Natural killer cell (primary cell): ENCODE results near the gene SLC22A25. TPM values are rescaled to one million over a fixed set of nuclear protein-coding genes. Genes with fewer than 3 reads are reported as not detected.

Experiments
- ATAC-seq, 3 donors: fragments of 150-1000 bp in 2 of 3; fragments of 200-7000 bp in 1 of 3; cut with Tn5 transposase; 1 replicate in 1 of 3; 2 replicates in 2 of 3; pipeline ENCODE4 v1.10.0; 2021; ENCODE audit warnings: mild to moderate bottlenecking in 2 of 3, moderate library complexity in 2 of 3
- DNase-seq, 2 donors: peaks; one replicate each; pipeline versions ENCODE4 v3.0.0 to v3.0.0-alpha.2; 2013 to 2021; ENCODE audit warnings: mixed read lengths in 1 of 2
- H3K27ac ChIP-seq: one replicate; pipeline ENCODE4 v1.5.1; 2013; ENCODE audit warnings: mild to moderate bottlenecking, low read length
- H3K27me3 ChIP-seq: one replicate; pipeline ENCODE4 v1.6.1; 2013; ENCODE audit warnings: low read length; ENCODE audit not compliant: control insufficient read depth, insufficient read depth
- H3K36me3 ChIP-seq: one replicate; pipeline ENCODE4 v1.6.1; 2013; ENCODE audit warnings: low read length; ENCODE audit not compliant: control insufficient read depth, insufficient read depth
- H3K4me1 ChIP-seq: one replicate; pipeline ENCODE4 v1.6.1; 2013; ENCODE audit warnings: low read length; ENCODE audit not compliant: control insufficient read depth, insufficient read depth
- H3K4me3 ChIP-seq: one replicate; pipeline ENCODE4 v1.5.1; 2013; ENCODE audit warnings: low read length
- H3K9me3 ChIP-seq: one replicate; pipeline ENCODE4 v1.6.1; 2013; ENCODE audit warnings: low read length; ENCODE audit not compliant: control insufficient read depth, insufficient read depth
- H3K27ac Mint-ChIP-seq, 2 donors: one replicate each; pipeline ENCODE4 v1.8.0; 2022; ENCODE audit warnings: mild to moderate bottlenecking in 2 of 2, mixed read lengths in 2 of 2, moderate library complexity in 1 of 2
- H3K27me3 Mint-ChIP-seq, 2 donors: one replicate each; pipeline ENCODE4 v1.8.0; 2022; ENCODE audit warnings: low read depth in 2 of 2, mixed read lengths in 2 of 2
- H3K36me3 Mint-ChIP-seq: one replicate; pipeline ENCODE4 v1.8.0; 2022; ENCODE audit warnings: mixed read lengths
- H3K4me1 Mint-ChIP-seq, 2 donors: one replicate each; pipeline ENCODE4 v1.8.0; 2022; ENCODE audit warnings: mixed read lengths in 2 of 2
- H3K4me3 Mint-ChIP-seq: one replicate; pipeline ENCODE4 v1.8.0; 2022; ENCODE audit warnings: mild to moderate bottlenecking, moderate library complexity, mixed read lengths
- H3K9me3 Mint-ChIP-seq, 2 donors: one replicate each; pipeline ENCODE4 v1.8.0; 2022; ENCODE audit warnings: mixed read lengths in 2 of 2
- whole genome bisulfite sequencing: methylation state at CpG from one replicate; pipeline ENCODE4 v1.1.7; 2013; ENCODE audit warnings: missing lambda C conversion rate; ENCODE audit not compliant: insufficient coverage; 5-methylcytosine and 5-hydroxymethylcytosine counted together
- intact Hi-C: fragments of 100-400 bp; cut with micrococcal nuclease; formaldehyde crosslinking; loops from one replicate; pipeline ENCODE4 v1.14.2; 2022
- total RNA-seq, 4 donors: library from RNA; stranded (reverse); fragments of 120-200 nt in 1 of 4; gene quantifications; one replicate each; pipeline versions ENCODE4 v1.2.3 to v1.2.4, GENCODE V29; 2013 to 2022
- TF ChIP-seq, protein P1 (sequence below): fragments of 200-600 bp; IDR thresholded peaks from one replicate; pipeline ENCODE4 v1.8.0; 2022; ENCODE audit warnings: antibody characterized with exemption

SLC22A25 gene
- total RNA-seq, 3 donors from 2014 or later (not counting 1 experiment from before 2014, with no cell fraction given): not detected

DNA sequence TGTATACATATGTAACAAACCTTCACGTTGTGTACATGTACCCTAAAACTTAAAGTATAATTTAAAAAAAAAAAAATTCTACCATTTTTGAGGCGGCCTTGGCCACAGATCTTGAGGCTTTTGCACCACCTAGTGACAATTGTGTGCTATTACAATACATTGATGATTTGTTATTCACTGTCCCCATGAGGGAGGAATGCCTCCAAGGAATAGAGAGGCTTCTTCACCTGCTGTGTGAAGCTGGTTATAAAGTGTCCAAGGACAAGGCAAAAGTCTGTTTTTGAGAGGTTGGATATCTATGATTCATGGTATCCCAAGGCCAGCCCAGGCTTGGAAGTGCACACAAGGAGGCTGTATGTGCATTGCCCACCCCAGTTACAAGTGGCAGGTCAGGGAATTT lies 30.7 kb downstream of the SLC22A25 start:
- Histone ChIP-seq H3K4me1 (no peaks in the 10 kb centered on the region), H3K9me3 (no peaks in the 10 kb centered on the region), H3K27me3 (peaks cover 3% of the 10 kb centered on the region), H3K4me3 (no peak overlapping the region), H3K36me3 (no peaks in the 10 kb centered on the region), H3K27ac (no peak overlapping the region)
- no peak overlapping the region for H3K27ac Mint-ChIP-seq
- TF ChIP-seq, protein P1, sequence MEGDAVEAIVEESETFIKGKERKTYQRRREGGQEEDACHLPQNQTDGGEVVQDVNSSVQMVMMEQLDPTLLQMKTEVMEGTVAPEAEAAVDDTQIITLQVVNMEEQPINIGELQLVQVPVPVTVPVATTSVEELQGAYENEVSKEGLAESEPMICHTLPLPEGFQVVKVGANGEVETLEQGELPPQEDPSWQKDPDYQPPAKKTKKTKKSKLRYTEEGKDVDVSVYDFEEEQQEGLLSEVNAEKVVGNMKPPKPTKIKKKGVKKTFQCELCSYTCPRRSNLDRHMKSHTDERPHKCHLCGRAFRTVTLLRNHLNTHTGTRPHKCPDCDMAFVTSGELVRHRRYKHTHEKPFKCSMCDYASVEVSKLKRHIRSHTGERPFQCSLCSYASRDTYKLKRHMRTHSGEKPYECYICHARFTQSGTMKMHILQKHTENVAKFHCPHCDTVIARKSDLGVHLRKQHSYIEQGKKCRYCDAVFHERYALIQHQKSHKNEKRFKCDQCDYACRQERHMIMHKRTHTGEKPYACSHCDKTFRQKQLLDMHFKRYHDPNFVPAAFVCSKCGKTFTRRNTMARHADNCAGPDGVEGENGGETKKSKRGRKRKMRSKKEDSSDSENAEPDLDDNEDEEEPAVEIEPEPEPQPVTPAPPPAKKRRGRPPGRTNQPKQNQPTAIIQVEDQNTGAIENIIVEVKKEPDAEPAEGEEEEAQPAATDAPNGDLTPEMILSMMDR: peak; percentile 42
- ATAC-seq (no peak), DNase-seq (peak in 1 of 2 donors; percentile 49)
- WGBS: 0% methylated on average over 1 of the region's 2 CpGs
- H3K4me3 Mint-ChIP-seq: no peak overlapping the region
- no peaks in the 10 kb centered on the region for H3K4me1 Mint-ChIP-seq
- intact Hi-C loops: loop anchor here (5.0 kb wide), 1 partner anchor 305 kb away; no protein-coding TSS in a partner anchor
- H3K27me3 Mint-ChIP-seq: peaks cover 10 to 31% of the 10 kb centered on the region in 2 donors
- no peaks in the 10 kb centered on the region for H3K36me3 Mint-ChIP-seq
- no peaks in the 10 kb centered on the region for H3K9me3 Mint-ChIP-seq

DNA sequence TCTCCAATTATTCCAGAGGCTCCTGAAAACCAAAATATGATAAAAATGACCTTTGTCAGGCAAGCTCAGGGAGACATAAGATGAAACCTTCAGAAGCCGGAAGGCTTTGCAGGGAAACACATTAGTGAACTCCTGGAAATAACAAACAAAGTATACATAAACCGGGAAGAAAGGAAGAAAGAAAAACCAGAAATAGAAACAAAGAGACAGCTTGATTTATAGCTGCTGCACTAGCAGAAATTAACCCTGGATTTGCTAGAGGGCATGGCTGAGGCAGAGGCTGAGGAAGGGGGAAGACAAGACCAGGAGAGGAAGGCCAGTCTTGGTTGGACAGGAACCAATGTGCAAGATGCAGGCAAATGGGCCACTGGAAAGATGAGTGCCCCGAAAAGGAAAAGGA lies 33.3 kb downstream of the SLC22A25 start:
- intact Hi-C loops: loop anchor here (5.0 kb wide), 1 partner anchor 303 kb away; no protein-coding TSS in a partner anchor
- H3K9me3 ChIP-seq: no peaks in the 10 kb centered on the region
- Mint-ChIP-seq H3K4me1 (no peaks in the 10 kb centered on the region), H3K9me3 (no peaks in the 10 kb centered on the region), H3K27ac (no peak overlapping the region), H3K36me3 (no peaks in the 10 kb centered on the region), H3K27me3 (peaks cover 10 to 45% of the 10 kb centered on the region in 2 donors), H3K4me3 (no peak overlapping the region)
- 34% methylated on average over 3 of the region's 3 CpGs for WGBS
- ATAC-seq (no peak), DNase-seq (no peak)
- H3K27me3 ChIP-seq: no peaks in the 10 kb centered on the region
- H3K36me3 ChIP-seq: no peaks in the 10 kb centered on the region
- no peak overlapping the region for H3K27ac ChIP-seq
- TF ChIP-seq, protein P1: no peak
- no peaks in the 10 kb centered on the region for H3K4me1 ChIP-seq
- H3K4me3 ChIP-seq: no peak overlapping the region

Other genes starting within 250 kb of the SLC22A25 start
- not detected for gene SLC22A8, start 227.8 kb downstream of the SLC22A25 start, total RNA-seq
- not detected for gene SLC22A24, start 99.4 kb downstream of the SLC22A25 start, total RNA-seq
- gene SLC22A9, start 126.2 kb upstream of the SLC22A25 start, total RNA-seq: not detected
- 1 to 10 TPM in 1 of 3 donors, under 1 TPM in 2; 0.59 to 3.0 (median 0.95) TPM for gene PLAAT5, start 247.6 kb upstream of the SLC22A25 start, total RNA-seq